Activated naive CD4-positive, alpha-beta T cell treated with anti-CD3 and anti-CD28 coated beads, Interleukin-2, amount 50 U/mL, for 72 hours (primary cell): ENCODE measurements around the gene ADK. TPM values are rescaled to one million over a fixed set of nuclear protein-coding genes. Genes with fewer than 3 reads are reported as not detected.
A peak's percentile ranks its signal among the peaks of the same experiment; 100 is the strongest.

Source experiments
- ATAC-seq, 2 donors: fragments of 150-1000 bp; cut with Tn5 transposase; 2 replicates each; pipeline ENCODE4 v1.10.0; 2021; ENCODE audit warnings: mild to moderate bottlenecking in 2 of 2, moderate library complexity in 2 of 2
- DNase-seq, 2 donors: peaks; one replicate each; pipeline ENCODE4 v3.0.0; 2021 to 2022; ENCODE audit warnings: low spot score in 2 of 2
- H3K27ac Mint-ChIP-seq, 2 donors: one replicate each; pipeline ENCODE4 v1.8.0; 2022; ENCODE audit warnings: mild to moderate bottlenecking in 2 of 2, mixed read lengths in 2 of 2
- H3K36me3 Mint-ChIP-seq, 2 donors: one replicate each; pipeline ENCODE4 v1.8.0; 2022; ENCODE audit warnings: mixed read lengths in 2 of 2
- H3K9me3 Mint-ChIP-seq, 2 donors: one replicate each; pipeline ENCODE4 v1.8.0; 2022; ENCODE audit warnings: mixed read lengths in 2 of 2
- total RNA-seq, 2 donors: library from RNA; stranded (reverse); gene quantifications; one replicate each; pipeline ENCODE4 v1.2.3, GENCODE V29; 2022

ADK gene
- total RNA-seq, 2 donors from 2014 or later, result 52.0 to 53.3 TPM

GRCh38 chr10:74651565-74651964 is 500.5 kb downstream of the ADK start:
- H3K36me3 Mint-ChIP-seq, result peaks cover 9 to 15% of the 10 kb centered on the region in 2 donors
- no peak overlapping the region for H3K27ac Mint-ChIP-seq
- H3K9me3 Mint-ChIP-seq, result peaks cover 0 to 8% of the 10 kb centered on the region in 2 donors
- peak; percentile 16 to 52 for ATAC-seq
- no peak for DNase-seq

DNA sequence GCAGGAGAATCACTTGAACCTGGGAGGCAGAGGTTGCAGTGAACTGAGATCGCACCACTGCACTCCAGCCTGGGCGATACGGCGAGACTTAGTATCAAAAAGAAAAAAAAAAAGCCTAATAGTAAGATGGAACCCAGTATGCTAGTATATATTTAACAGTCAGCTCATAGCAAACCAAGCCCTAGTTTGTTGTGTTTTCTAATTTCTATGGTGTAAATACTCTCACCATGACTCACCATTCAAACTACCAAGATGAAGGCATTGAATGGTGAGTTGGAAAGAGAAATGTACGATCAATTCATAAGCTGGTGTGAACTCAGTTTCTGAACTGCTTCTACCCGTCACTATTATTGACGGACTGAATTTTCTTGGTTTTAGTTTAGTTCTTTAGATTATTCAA is 501.6 kb downstream of the ADK start:
- H3K9me3 Mint-ChIP-seq, result peaks cover 0 to 8% of the 10 kb centered on the region in 2 donors
- ATAC-seq (no peak), DNase-seq (no peak)
- no peak overlapping the region for H3K27ac Mint-ChIP-seq
- H3K36me3 Mint-ChIP-seq, result peaks cover 9 to 15% of the 10 kb centered on the region in 2 donors

DNA sequence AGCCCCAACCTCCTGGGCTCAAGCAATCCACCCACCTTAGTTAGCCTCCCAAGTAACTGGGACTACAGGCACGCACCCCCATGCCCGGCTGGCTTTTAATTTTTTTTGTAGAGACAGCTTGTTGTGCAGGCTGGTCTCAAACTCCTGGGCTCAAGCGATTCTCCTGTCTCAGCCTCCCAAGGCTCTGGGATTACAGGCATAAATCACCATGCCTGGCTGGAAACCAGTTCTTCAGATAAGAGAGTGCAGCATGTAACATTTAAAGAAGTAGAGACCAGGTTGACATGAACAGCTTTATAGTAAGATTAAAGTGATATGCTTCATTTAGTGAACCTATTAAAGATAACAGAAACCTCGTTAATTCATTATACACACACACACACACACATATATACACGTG is 507.5 kb downstream of the ADK start:
- ATAC-seq, result no peak
- peaks cover 0 to 8% of the 10 kb centered on the region in 2 donors for H3K9me3 Mint-ChIP-seq
- no peak for DNase-seq
- no peak overlapping the region for H3K27ac Mint-ChIP-seq
- H3K36me3 Mint-ChIP-seq, result peaks cover 9% of the 10 kb centered on the region in 2 donors

DNA sequence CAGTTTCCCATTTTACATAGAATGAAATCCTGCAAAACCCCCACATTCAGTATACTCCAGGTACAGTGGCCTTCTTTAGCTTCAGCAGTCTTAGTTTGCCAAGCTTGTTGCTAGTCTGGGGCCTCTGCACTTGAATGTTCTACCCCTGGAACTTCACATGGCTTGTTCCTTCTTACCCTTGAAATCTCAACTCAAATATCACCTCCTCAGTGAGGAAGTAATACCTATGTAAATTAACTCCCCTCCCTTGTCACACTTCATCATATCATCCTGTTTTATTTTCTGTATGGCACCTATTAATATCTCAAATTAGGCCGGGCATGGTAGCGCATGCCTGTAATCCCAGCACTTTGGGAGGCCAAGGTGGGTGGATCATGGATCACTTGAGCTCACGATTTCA is 511.6 kb downstream of the ADK start:
- no peak for ATAC-seq
- Mint-ChIP-seq H3K27ac (no peak overlapping the region), H3K9me3 (no peaks in the 10 kb centered on the region), H3K36me3 (no peaks in the 10 kb centered on the region)
- DNase-seq, result no peak

GRCh38 chr10:74669210-74669609 is 518.2 kb downstream of the ADK start:
- DNase-seq (no peak), ATAC-seq (no peak)
- H3K9me3 Mint-ChIP-seq, result peaks cover 0 to 9% of the 10 kb centered on the region in 2 donors
- no peak overlapping the region for H3K27ac Mint-ChIP-seq
- peaks cover 20 to 30% of the 10 kb centered on the region in 2 donors for H3K36me3 Mint-ChIP-seq

GRCh38 chr10:74671716-74672115 is 520.7 kb downstream of the ADK start:
- ATAC-seq (no peak), DNase-seq (no peak)
- peaks cover 0 to 9% of the 10 kb centered on the region in 2 donors for H3K9me3 Mint-ChIP-seq
- peaks cover 22 to 38% of the 10 kb centered on the region in 2 donors for H3K36me3 Mint-ChIP-seq
- no peak overlapping the region for H3K27ac Mint-ChIP-seq

GRCh38 chr10:74672430-74673165 is 521.6 kb downstream of the ADK start:
- Mint-ChIP-seq H3K36me3 (peaks cover 26 to 41% of the 10 kb centered on the region in 2 donors), H3K9me3 (peaks cover 0 to 9% of the 10 kb centered on the region in 2 donors), H3K27ac (no peak overlapping the region)
- no peak for DNase-seq
- ATAC-seq, result no peak

- H3K27ac Mint-ChIP-seq, result no peak overlapping the region
- DNase-seq, result no peak
- no peak for ATAC-seq
- peaks cover 0 to 9% of the 10 kb centered on the region in 2 donors for H3K9me3 Mint-ChIP-seq
- H3K36me3 Mint-ChIP-seq, result peaks cover 27 to 43% of the 10 kb centered on the region in 2 donors
Observed at GRCh38 chr10:74674927-74675326, 523.9 kb downstream of the ADK start.

DNA sequence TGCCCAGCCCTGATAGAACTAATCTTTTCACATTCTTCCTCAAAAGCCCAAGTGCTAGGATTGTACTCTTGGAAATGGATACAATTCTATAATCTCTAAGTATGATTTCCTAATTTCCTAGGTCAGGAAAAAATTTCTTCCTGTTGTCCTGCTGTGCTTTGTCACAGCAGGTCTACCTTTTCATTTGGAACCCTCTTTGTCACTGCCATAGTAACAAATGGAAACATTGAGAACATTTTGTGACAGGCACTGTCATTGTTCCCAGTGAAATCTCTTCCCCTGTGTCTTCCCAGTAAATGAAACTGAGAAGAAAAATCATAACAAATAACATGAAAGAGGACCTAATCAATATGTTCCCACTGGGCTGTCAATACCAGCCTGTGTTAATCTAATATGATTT is 524.5 kb downstream of the ADK start:
- peaks cover 27 to 43% of the 10 kb centered on the region in 2 donors for H3K36me3 Mint-ChIP-seq
- H3K27ac Mint-ChIP-seq, result peak overlapping the region in 1 of 2 donors; percentile 36
- ATAC-seq, result no peak

DNA sequence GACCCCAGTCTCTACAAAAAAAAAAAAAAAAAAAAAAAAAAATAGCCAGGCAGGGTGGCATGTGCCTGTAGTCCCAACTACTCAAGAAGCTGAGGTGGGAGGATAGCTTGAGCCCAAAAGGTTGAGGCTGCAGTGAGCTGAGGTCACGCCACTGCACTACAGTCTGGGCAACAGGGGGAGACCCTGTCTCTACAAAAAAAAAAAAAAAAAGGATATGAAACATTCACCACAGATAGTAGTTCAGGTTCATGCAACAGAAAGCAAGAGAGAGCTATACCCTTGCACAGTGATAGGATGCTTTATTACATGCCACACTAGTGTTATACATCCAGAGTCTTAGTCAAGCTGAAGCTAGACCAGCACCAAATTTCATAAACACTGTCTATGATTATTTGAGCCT is 526.9 kb downstream of the ADK start:
- no peak for DNase-seq
- peak in 1 of 2 donors; percentile 45 for ATAC-seq
- H3K27ac Mint-ChIP-seq, result no peak overlapping the region
- H3K36me3 Mint-ChIP-seq, result peaks cover 19 to 38% of the 10 kb centered on the region in 2 donors
- H3K9me3 Mint-ChIP-seq, result peaks cover 0 to 3% of the 10 kb centered on the region in 2 donors

More for the DNA sequence above, 524.5 kb downstream of the ADK start:
- peaks cover 0 to 9% of the 10 kb centered on the region in 2 donors for H3K9me3 Mint-ChIP-seq
- DNase-seq, result no peak

- Mint-ChIP-seq H3K27ac (no peak overlapping the region), H3K9me3 (no peaks in the 10 kb centered on the region), H3K36me3 (peaks cover 6 to 17% of the 10 kb centered on the region in 2 donors)
- no peak for DNase-seq
- peak in 1 of 2 donors; percentile 58 for ATAC-seq
Observed at GRCh38 chr10:74681917-74682627, 531.1 kb downstream of the ADK start.

DNA sequence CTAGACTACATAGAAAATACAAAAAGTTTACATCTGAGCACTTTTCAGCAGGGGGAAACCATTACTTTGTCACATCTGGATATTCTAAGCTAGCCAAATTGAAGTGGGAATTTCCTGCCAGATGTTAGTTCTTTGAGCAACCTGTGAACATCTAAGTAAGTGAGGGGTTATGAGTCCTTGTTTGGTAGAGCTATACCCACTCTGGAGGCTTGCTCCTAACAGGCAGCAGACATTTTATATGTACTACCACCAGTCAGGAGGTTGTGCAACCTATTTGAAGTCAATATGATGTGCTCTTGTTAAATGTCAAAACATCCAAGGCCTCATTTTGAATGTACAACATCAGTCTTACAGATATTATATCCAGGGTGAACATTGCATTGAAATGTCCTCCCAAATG is 532.0 kb downstream of the ADK start:
- DNase-seq (no peak), ATAC-seq (no peak)
- peaks cover 0 to 11% of the 10 kb centered on the region in 2 donors for H3K36me3 Mint-ChIP-seq
- no peak overlapping the region for H3K27ac Mint-ChIP-seq
- no peaks in the 10 kb centered on the region for H3K9me3 Mint-ChIP-seq

DNA sequence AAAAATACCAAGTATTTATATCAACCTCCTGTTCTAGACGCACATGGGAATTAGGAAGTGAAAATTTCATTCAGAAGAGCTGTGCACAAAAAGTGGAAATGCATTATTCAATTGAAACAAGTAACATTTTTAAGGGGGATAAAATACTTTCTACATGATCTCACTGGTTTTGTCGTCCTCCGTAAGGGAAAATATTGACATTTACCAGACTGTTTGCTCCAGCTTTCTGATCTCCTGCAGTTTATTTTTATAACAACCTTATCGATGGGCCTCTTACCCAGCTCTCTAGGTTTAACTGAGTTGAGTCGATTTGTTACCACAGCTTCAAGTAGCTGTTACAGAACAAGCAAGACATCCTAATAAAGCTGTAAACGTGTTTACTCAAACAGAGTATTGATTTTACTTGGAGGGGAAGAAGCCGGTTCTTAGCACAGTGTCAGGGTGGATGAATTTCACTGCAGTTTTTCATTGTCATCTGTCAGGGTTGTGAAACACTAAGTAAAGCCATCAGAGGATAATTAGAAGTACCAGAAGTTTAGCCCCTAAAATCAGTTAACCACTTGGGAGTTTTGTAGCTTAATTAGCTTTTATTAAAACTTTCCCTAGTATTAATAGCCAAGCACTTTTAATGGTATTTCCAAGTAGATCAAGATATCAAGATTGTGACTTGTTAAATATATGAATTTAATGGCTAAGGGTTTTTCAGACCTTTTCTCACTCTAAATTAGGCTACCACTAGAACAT is 532.8 kb downstream of the ADK start:
- H3K36me3 Mint-ChIP-seq, result peaks cover 0 to 11% of the 10 kb centered on the region in 2 donors
- DNase-seq, result no peak
- no peaks in the 10 kb centered on the region for H3K9me3 Mint-ChIP-seq
- H3K27ac Mint-ChIP-seq, result no peak overlapping the region
- no peak for ATAC-seq

DNA sequence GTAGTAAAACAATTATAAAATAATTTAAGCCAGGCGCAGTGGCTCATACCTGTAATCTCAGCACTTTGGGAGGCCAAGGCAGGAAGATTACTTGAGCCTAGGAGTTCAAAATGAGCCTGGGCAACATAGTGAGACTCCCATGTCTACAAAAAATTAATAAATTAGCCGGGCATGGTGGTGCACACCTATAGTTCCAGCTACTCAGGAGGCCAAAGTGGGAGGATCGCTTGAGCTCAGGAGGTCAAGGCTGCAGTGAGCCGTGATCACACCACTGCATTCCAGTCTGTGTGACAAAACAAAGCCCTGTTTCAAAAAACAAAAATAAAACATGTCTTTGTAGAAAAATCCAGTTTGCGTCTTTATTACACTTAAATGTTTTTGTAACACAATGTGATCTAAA is 533.4 kb downstream of the ADK start:
- DNase-seq (no peak), ATAC-seq (no peak)
- Mint-ChIP-seq H3K36me3 (peaks cover 0 to 11% of the 10 kb centered on the region in 2 donors), H3K9me3 (no peaks in the 10 kb centered on the region), H3K27ac (no peak overlapping the region)

GRCh38 chr10:74685564-74685963 is 534.5 kb downstream of the ADK start:
- Mint-ChIP-seq H3K36me3 (peaks cover 0 to 11% of the 10 kb centered on the region in 2 donors), H3K9me3 (no peaks in the 10 kb centered on the region), H3K27ac (no peak overlapping the region)
- DNase-seq, result no peak
- no peak for ATAC-seq

DNA sequence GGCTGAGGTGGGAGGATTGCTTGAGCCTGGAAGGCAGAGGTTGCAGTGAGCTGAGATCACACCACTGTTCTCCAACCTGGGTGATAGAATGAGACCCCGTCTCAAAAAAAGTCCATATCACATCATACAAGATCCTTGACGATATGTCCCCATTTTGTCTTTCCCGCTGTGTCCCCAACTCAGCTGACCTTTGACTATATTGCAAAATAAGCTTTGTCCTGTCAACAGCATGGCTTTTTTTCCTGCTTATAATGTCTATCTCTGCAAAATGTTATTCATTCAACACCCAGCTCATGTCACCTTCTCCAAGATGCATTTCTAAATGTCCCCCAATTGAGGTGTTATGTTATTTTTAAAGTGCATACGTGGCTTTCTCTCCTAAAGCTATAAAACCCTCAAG is 539.4 kb downstream of the ADK start:
- Mint-ChIP-seq H3K27ac (no peak overlapping the region), H3K9me3 (no peaks in the 10 kb centered on the region), H3K36me3 (no peaks in the 10 kb centered on the region)
- ATAC-seq, result no peak
- DNase-seq, result no peak

- no peak overlapping the region for H3K27ac Mint-ChIP-seq
- no peak for ATAC-seq
- H3K36me3 Mint-ChIP-seq, result no peaks in the 10 kb centered on the region
- no peak for DNase-seq
- no peaks in the 10 kb centered on the region for H3K9me3 Mint-ChIP-seq
Observed at GRCh38 chr10:74691164-74691563, 540.1 kb downstream of the ADK start.
